ENCODE data around the gene TMBIM1.
A peak's percentile ranks its signal among the peaks of the same experiment; 100 is the strongest.

Gene TMBIM1

GRCh38 chr2:218277921-218278320 is 14.4 kb downstream of the TMBIM1 start:
- no peak overlapping the region for H3K4me3 ChIP-seq (ENCODE audit: low read depth, low read length)
- TF ChIP-seq ZNF423 (tag by site-specific recombination; IDR thresholded peaks at IDR 0.05) (no peak), GLIS2 (tag by site-specific recombination; IDR thresholded peaks at IDR 0.05) (no peak), ATF2 (tag by site-specific recombination; IDR thresholded peaks at IDR 0.05; ENCODE audit: low read depth) (no peak)
- H3K4me1 ChIP-seq (ENCODE audit: control insufficient read depth, insufficient read depth, low read length) = peaks cover 2% of the 10 kb centered on the region; the same call in 1 of the 2 replicates
- POLR2A ChIA-PET = interaction anchor here (1.0 kb wide), 1 partner anchor 9 kb away, joined by 3 read pairs; no protein-coding TSS in a partner anchor
- peaks cover 4 to 82% of the 10 kb centered on the region in 2 experiments; a peak in 2 of 3 replicates for H3K36me3 ChIP-seq (ENCODE audit: control insufficient read depth in 2 of 2, insufficient read depth in 1 of 2, low read length in 2 of 2)
- H3K27ac ChIP-seq (ENCODE audit: extremely low read depth, low read depth, low read length) = no peak overlapping the region
- CTCF ChIA-PET = no interaction called here
- H3K9me3 ChIP-seq (ENCODE audit: control insufficient read depth, insufficient read depth, low read depth, low read length) = no peaks in the 10 kb centered on the region

GRCh38 chr2:218276986-218277755 is 15.1 kb downstream of the TMBIM1 start:
- no peaks in the 10 kb centered on the region for H3K9me3 ChIP-seq (ENCODE audit: control insufficient read depth, insufficient read depth, low read depth, low read length)
- H3K36me3 ChIP-seq (ENCODE audit: control insufficient read depth in 2 of 2, insufficient read depth in 1 of 2, low read length in 2 of 2) = peaks cover 4 to 84% of the 10 kb centered on the region in 2 experiments; a peak in 2 of 3 replicates
- no peak overlapping the region for H3K4me3 ChIP-seq (ENCODE audit: low read depth, low read length)
- H3K27ac ChIP-seq (ENCODE audit: extremely low read depth, low read depth, low read length) = no peak overlapping the region
- TF ChIP-seq CTCF (tag by site-specific recombination; IDR thresholded peaks at IDR 0.05) (peak; percentile 31; the same call in 1 of the 2 replicates), ZNF140 (tag by site-specific recombination; IDR thresholded peaks at IDR 0.05) (no peak), ZNF19 (tag by site-specific recombination; IDR thresholded peaks at IDR 0.05; ENCODE audit: low read depth) (no peak)
- CTCF ChIA-PET = interaction anchor here (0.5 to 7.3 kb wide), 3 partner anchors 16 to 698 kb away, joined by 3 to 89 read pairs (median 3); partner anchors contain the start of gene TMBIM1
- peaks cover 3% of the 10 kb centered on the region; the same call in 1 of the 2 replicates for H3K4me1 ChIP-seq (ENCODE audit: control insufficient read depth, insufficient read depth, low read length)
- POLR2A ChIA-PET = interaction anchor here (0.5 to 1.4 kb wide), 2 partner anchors 10 to 46 kb away, joined by 5 to 7 read pairs; no protein-coding TSS in a partner anchor

GRCh38 chr2:218275371-218276072 is 16.8 kb downstream of the TMBIM1 start:
- Histone ChIP-seq H3K9me3 (ENCODE audit: control insufficient read depth, insufficient read depth, low read depth, low read length) (no peaks in the 10 kb centered on the region), H3K4me3 (ENCODE audit: low read depth, low read length) (no peak overlapping the region), H3K36me3 (ENCODE audit: control insufficient read depth in 2 of 2, insufficient read depth in 1 of 2, low read length in 2 of 2) (peaks cover 4 to 81% of the 10 kb centered on the region in 2 experiments; a peak in 2 of 3 replicates), H3K4me1 (ENCODE audit: control insufficient read depth, insufficient read depth, low read length) (peaks cover 3% of the 10 kb centered on the region; the same call in 1 of the 2 replicates), H3K27ac (ENCODE audit: extremely low read depth, low read depth, low read length) (no peak overlapping the region)
- TF ChIP-seq SCRT1 (tag by site-specific recombination; IDR thresholded peaks at IDR 0.05; ENCODE audit: borderline replicate concordance) (no peak), ZNF560 (tag by site-specific recombination; IDR thresholded peaks at IDR 0.05; ENCODE audit: borderline replicate concordance) (no peak), ZNF366 (tag by site-specific recombination; conservative IDR thresholded peaks at IDR 0.05) (no peak), ZNF785 (tag by site-specific recombination; IDR thresholded peaks at IDR 0.05) (no peak), ZNF280C (tag by site-specific recombination; IDR thresholded peaks at IDR 0.05) (no peak), ZNF561 (tag by site-specific recombination; IDR thresholded peaks at IDR 0.05; ENCODE audit: borderline replicate concordance) (no peak), ZNF777 (tag by site-specific recombination; IDR thresholded peaks at IDR 0.05; ENCODE audit: borderline replicate concordance) (no peak), ZNF394 (tag by site-specific recombination; IDR thresholded peaks at IDR 0.05; ENCODE audit: borderline replicate concordance) (no peak)
- ChIA-PET CTCF (interaction anchor here (0.6 to 7.3 kb wide), 6 partner anchors 10 to 191 kb away, joined by 3 to 89 read pairs (median 4); partner anchors contain the start of gene TMBIM1), POLR2A (interaction anchor here (0.5 to 4.3 kb wide), 3 partner anchors 11 to 130 kb away, joined by 4 to 29 read pairs (median 7); no protein-coding TSS in a partner anchor)
